ENCODE measurements around the gene TUT7.

DNA sequence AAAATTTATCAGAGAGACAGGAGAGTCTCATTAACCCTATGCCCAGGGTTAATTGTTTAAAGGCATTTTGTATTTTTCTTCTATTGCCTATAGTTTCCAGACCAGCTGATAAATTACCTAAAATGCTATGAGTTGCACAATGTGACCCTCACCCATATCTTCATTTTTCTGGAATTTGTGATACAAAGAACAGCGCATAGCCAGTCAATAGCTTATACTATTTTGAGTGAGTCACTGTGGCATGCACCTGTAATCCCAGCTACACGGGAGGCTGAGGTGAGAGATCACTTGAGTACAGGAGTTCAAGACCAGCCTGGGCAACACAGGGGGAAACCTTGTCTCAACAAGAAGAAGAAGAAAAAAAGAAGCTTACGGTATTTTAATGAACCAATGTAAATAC is 97.6 kb downstream of the TUT7 start:
- TF ChIP-seq POLR2AphosphoS5 (IDR thresholded peaks at IDR 0.05; ENCODE audit: low read depth) (no peak), EZH2 (IDR thresholded peaks at IDR 0.05; ENCODE audit: low read depth, unreplicated experiment) (no peak), CREB1 (CRISPR knock-in tag; IDR thresholded peaks at IDR 0.05; ENCODE audit: low read depth) (no peak), EZH2phosphoT487 (IDR thresholded peaks at IDR 0.05; ENCODE audit: unreplicated experiment) (no peak), ZNF331 (CRISPR knock-in tag; IDR thresholded peaks at IDR 0.05; ENCODE audit: low read depth) (no peak)
- TF ChIP-seq, protein P1, sequence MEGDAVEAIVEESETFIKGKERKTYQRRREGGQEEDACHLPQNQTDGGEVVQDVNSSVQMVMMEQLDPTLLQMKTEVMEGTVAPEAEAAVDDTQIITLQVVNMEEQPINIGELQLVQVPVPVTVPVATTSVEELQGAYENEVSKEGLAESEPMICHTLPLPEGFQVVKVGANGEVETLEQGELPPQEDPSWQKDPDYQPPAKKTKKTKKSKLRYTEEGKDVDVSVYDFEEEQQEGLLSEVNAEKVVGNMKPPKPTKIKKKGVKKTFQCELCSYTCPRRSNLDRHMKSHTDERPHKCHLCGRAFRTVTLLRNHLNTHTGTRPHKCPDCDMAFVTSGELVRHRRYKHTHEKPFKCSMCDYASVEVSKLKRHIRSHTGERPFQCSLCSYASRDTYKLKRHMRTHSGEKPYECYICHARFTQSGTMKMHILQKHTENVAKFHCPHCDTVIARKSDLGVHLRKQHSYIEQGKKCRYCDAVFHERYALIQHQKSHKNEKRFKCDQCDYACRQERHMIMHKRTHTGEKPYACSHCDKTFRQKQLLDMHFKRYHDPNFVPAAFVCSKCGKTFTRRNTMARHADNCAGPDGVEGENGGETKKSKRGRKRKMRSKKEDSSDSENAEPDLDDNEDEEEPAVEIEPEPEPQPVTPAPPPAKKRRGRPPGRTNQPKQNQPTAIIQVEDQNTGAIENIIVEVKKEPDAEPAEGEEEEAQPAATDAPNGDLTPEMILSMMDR (conservative IDR thresholded peaks at IDR 0.05; ENCODE audit: low read depth in 2 of 2) = no peak
- TF ChIP-seq, protein P2, sequence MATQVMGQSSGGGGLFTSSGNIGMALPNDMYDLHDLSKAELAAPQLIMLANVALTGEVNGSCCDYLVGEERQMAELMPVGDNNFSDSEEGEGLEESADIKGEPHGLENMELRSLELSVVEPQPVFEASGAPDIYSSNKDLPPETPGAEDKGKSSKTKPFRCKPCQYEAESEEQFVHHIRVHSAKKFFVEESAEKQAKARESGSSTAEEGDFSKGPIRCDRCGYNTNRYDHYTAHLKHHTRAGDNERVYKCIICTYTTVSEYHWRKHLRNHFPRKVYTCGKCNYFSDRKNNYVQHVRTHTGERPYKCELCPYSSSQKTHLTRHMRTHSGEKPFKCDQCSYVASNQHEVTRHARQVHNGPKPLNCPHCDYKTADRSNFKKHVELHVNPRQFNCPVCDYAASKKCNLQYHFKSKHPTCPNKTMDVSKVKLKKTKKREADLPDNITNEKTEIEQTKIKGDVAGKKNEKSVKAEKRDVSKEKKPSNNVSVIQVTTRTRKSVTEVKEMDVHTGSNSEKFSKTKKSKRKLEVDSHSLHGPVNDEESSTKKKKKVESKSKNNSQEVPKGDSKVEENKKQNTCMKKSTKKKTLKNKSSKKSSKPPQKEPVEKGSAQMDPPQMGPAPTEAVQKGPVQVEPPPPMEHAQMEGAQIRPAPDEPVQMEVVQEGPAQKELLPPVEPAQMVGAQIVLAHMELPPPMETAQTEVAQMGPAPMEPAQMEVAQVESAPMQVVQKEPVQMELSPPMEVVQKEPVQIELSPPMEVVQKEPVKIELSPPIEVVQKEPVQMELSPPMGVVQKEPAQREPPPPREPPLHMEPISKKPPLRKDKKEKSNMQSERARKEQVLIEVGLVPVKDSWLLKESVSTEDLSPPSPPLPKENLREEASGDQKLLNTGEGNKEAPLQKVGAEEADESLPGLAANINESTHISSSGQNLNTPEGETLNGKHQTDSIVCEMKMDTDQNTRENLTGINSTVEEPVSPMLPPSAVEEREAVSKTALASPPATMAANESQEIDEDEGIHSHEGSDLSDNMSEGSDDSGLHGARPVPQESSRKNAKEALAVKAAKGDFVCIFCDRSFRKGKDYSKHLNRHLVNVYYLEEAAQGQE (IDR thresholded peaks at IDR 0.05; ENCODE audit: unreplicated experiment) = no peak

All from GM23338 (cell line).